GM23248 (cell line): ENCODE data around the gene TANGO6. TPM values are rescaled to one million over a fixed set of nuclear protein-coding genes. Genes with fewer than 3 reads are reported as not detected.

Experiments used
- DNase-seq: peaks from one replicate; pipeline ENCODE4 v3.0.0-alpha.2; 2015
- H2AFZ ChIP-seq: fragments of 200-600 bp; sonication (generic); 2 replicates; pipeline ENCODE4 v1.6.1; 2016; ENCODE audit warnings: antibody characterized with exemption
- H3F3A ChIP-seq: fragments of 200-600 bp; sonication (generic); 2 replicates; pipeline ENCODE4 v1.6.1; 2016; ENCODE audit warnings: mild to moderate bottlenecking, antibody characterized with exemption, mixed run types; ENCODE audit not compliant: insufficient read depth
- H3K27ac ChIP-seq: fragments of 200-600 bp; sonication (generic); 2 replicates; pipeline ENCODE4 v1.5.1; 2016; ENCODE audit warnings: mild to moderate bottlenecking
- H3K27me3 ChIP-seq: fragments of 200-600 bp; sonication (generic); replicated peaks from 2 replicates; pipeline ENCODE4 v1.6.1; 2016; ENCODE audit warnings: mild to moderate bottlenecking; ENCODE audit not compliant: insufficient read depth
- H3K36me3 ChIP-seq: fragments of 200-600 bp; sonication (generic); 2 replicates; pipeline ENCODE4 v1.6.1; 2016; ENCODE audit warnings: low read depth, mild to moderate bottlenecking
- H3K4me1 ChIP-seq: fragments of 200-600 bp; sonication (generic); 2 replicates; pipeline ENCODE4 v1.6.1; 2016; ENCODE audit warnings: mild to moderate bottlenecking; ENCODE audit not compliant: insufficient read depth
- H3K4me2 ChIP-seq: fragments of 200-600 bp; sonication (generic); one replicate; pipeline ENCODE4 v1.6.1; 2016; ENCODE audit warnings: mild to moderate bottlenecking; ENCODE audit not compliant: unreplicated experiment
- H3K4me3 ChIP-seq: fragments of 200-600 bp; sonication (generic); 2 replicates; pipeline ENCODE4 v1.5.1; 2016; ENCODE audit warnings: mild to moderate bottlenecking
- H3K79me2 ChIP-seq: fragments of 200-600 bp; sonication (generic); 2 replicates; pipeline ENCODE4 v1.6.1; 2016; ENCODE audit warnings: mild to moderate bottlenecking; ENCODE audit not compliant: insufficient read depth
- H3K9ac ChIP-seq: fragments of 200-600 bp; sonication (generic); 2 replicates; pipeline ENCODE4 v1.6.1; 2016; ENCODE audit warnings: mild to moderate bottlenecking
- H3K9me2 ChIP-seq: fragments of 200-600 bp; sonication (generic); 2 replicates; pipeline ENCODE4 v1.6.1; 2016; ENCODE audit warnings: mixed run types, mild to moderate bottlenecking, moderate library complexity; ENCODE audit not compliant: insufficient read depth
- H3K9me3 ChIP-seq: fragments of 200-600 bp; sonication (generic); one replicate; pipeline ENCODE4 v1.6.1; 2017; ENCODE audit warnings: low read depth
- H4K20me1 ChIP-seq: fragments of 200-600 bp; sonication (generic); 2 replicates; pipeline ENCODE4 v1.6.0; 2016; ENCODE audit not compliant: insufficient read depth
- EZH2 ChIP-seq: fragments of 200-600 bp; sonication (generic); IDR thresholded peaks from 2 replicates; pipeline ENCODE4 v1.6.1; 2018; ENCODE audit warnings: antibody characterized with exemption, mild to moderate bottlenecking; ENCODE audit not compliant: insufficient read depth, poor library complexity, severe bottlenecking
- EZH2phosphoT487 ChIP-seq: fragments of 200-600 bp; sonication (generic); IDR thresholded peaks from 2 replicates; pipeline ENCODE4 v1.6.1; 2018; ENCODE audit warnings: antibody characterized with exemption, moderate library complexity, mild to moderate bottlenecking, low read depth; ENCODE audit not compliant: insufficient read depth
- WGBS, 2 experiments: methylation state at CpG; one replicate each; pipeline ENCODE4 v1.1.6; 2015 to 2017; ENCODE audit warnings: low lambda C conversion rate in 2 of 2, low coverage in 1 of 2; ENCODE audit errors: missing lambda C conversion rate in 2 of 2; 5-methylcytosine and 5-hydroxymethylcytosine counted together
- in situ Hi-C: fragments of 300-500 bp; cut with MboI; formaldehyde crosslinking; loops from 2 replicates; pipeline ENCODE4 v1.15.0; 2020
- polyA plus RNA-seq: library from polyadenylated mRNA; unstranded; fragments of >200 nt; fragmentation: Nextera tagmentation; extraction: Ambion mirVana; gene quantifications from 2 replicates; pipeline ENCODE4 v1.2.1, GENCODE V29; 2016
- total RNA-seq: library from RNA; depleted of rRNA; stranded (reverse); fragments of >200 nt; shearing (Covaris generic); gene quantifications from 2 replicates; pipeline ENCODE4 v1.2.3, GENCODE V29; 2014

The TANGO6 gene
- total and polyA plus RNA-seq, 2 experiments from 2014 or later, result 7.8 to 12.8 TPM

- no peak overlapping the region for H3K27ac ChIP-seq
- H3K9ac ChIP-seq, result no peak overlapping the region
- no peaks in the 10 kb centered on the region for H4K20me1 ChIP-seq
- no peak for DNase-seq
- TF ChIP-seq EZH2 (no peak), EZH2phosphoT487 (no peak)
- H3K9me2 ChIP-seq, result no peaks in the 10 kb centered on the region
- in situ Hi-C loops, result no loop called here
- WGBS, 2 experiments, result 87 to 94% methylated on average over 5 of the region's 5 CpGs
- no peak overlapping the region for H3K4me2 ChIP-seq
- no peaks in the 10 kb centered on the region for H3K4me1 ChIP-seq
- H3K4me3 ChIP-seq, result no peak overlapping the region
- no peaks in the 10 kb centered on the region for H3K79me2 ChIP-seq
- no peak overlapping the region for H2AFZ ChIP-seq
- no peaks in the 10 kb centered on the region for H3K9me3 ChIP-seq
- H3K27me3 ChIP-seq, result no peaks in the 10 kb centered on the region
- H3K36me3 ChIP-seq, result no peaks in the 10 kb centered on the region
- H3F3A ChIP-seq, result no peaks in the 10 kb centered on the region
Measured at GRCh38 chr16:68894714-68895113, 51.4 kb downstream of the TANGO6 start.

DNA sequence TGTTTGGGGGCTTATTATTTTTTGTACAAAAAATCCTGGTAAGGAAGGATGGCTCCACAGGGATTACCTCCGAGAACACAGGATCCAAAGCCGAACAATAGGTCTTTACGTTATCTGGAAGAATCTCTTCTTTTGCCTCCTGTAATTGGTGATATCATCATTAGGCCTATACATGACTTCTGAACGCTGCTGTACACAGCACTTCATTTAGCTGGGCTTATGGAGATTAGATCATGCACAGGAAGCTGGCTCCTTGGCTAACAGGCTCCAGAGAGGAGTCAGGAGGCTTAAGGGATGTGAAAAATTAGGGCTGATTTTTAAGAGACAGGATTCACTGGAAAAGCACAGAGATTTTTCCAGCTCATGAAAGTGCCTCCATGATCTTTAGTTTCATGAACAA lies 54.7 kb downstream of the TANGO6 start:
- Histone ChIP-seq H4K20me1 (no peaks in the 10 kb centered on the region), H3K27me3 (no peaks in the 10 kb centered on the region), H3K9me2 (no peaks in the 10 kb centered on the region), H3K4me1 (peaks cover 4% of the 10 kb centered on the region; the same call in 1 of the 2 replicates), H3K27ac (no peak overlapping the region), H3K9me3 (no peaks in the 10 kb centered on the region), H3F3A (peaks cover 11% of the 10 kb centered on the region), H2AFZ (no peak overlapping the region), H3K79me2 (no peaks in the 10 kb centered on the region), H3K9ac (no peak overlapping the region), H3K4me3 (no peak overlapping the region), H3K4me2 (no peak overlapping the region), H3K36me3 (no peaks in the 10 kb centered on the region)
- 94 to 97% methylated on average over 4 of the region's 4 CpGs for WGBS, 2 experiments
- TF ChIP-seq EZH2 (no peak), EZH2phosphoT487 (no peak)
- in situ Hi-C loops, result no loop called here
- DNase-seq, result no peak

GRCh38 chr16:68900009-68900408 lies 56.7 kb downstream of the TANGO6 start:
- Histone ChIP-seq H3K36me3 (no peaks in the 10 kb centered on the region), H2AFZ (no peak overlapping the region), H3K9ac (no peak overlapping the region), H3F3A (peaks cover 11% of the 10 kb centered on the region), H3K4me1 (peaks cover 4% of the 10 kb centered on the region; the same call in 1 of the 2 replicates), H3K9me2 (no peaks in the 10 kb centered on the region), H3K4me2 (no peak overlapping the region), H3K9me3 (no peaks in the 10 kb centered on the region), H3K4me3 (no peak overlapping the region), H3K27me3 (no peaks in the 10 kb centered on the region), H3K27ac (no peak overlapping the region), H4K20me1 (no peaks in the 10 kb centered on the region), H3K79me2 (no peaks in the 10 kb centered on the region)
- TF ChIP-seq EZH2 (no peak), EZH2phosphoT487 (no peak)
- DNase-seq, result no peak
- in situ Hi-C loops, result loop anchor here (5.0 kb wide), 1 partner anchor 222 kb away; no protein-coding TSS in a partner anchor
- 64 to 69% methylated on average over 4 of the region's 4 CpGs for WGBS, 2 experiments

DNA sequence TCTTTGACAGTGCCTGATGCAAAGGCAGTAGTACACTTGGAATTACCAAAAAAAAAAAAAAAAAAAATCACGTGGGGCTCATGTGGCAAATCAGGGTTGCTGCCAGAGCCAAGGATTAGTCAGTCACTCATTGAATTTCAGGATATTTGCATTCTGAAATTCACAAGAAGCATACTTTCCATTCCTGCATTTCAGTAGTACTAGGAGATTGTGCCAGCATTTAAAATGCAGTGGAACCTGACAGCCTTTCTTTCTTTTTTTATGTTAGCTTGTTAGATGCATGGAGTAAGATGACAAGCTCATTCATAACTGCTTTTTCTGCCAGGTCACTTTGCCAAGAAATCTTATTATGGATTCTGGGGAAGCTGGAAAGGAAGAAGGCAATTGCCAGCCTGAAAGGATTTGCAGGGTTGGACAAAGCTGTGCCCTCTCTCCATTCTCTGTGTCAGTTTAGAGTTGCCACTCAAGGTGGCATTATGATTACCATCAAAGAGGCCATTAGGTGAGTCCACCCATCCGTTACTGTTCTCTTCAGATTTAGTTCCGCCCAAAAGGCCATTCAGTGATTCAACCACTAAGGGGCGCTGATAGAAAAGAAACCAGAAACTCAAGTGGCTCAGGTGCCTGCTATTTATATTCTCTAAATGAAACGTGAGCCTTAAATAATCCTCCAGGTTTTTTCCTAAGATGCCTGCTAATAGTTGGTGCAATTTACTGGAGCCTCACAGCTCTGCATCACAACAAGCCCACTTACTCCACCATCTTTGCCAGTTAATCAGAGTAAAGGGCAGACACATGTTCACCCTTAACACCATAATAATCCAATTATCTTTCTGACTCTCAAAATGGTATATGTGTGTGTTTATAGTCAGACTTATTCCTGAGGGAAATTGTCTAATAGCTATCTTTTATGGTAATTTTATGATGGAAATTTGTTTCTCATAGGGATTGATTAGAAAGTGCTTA lies 59.0 kb downstream of the TANGO6 start:
- Histone ChIP-seq H3K36me3 (no peaks in the 10 kb centered on the region), H3K27ac (0 out of 2 replicates have a peak overlapping the region, but pooled peaks have one; percentile 11), H3K9ac (no peak overlapping the region), H4K20me1 (no peaks in the 10 kb centered on the region), H3K4me3 (no peak overlapping the region), H3K9me3 (no peaks in the 10 kb centered on the region), H3F3A (peaks cover 11% of the 10 kb centered on the region), H3K4me2 (no peak overlapping the region), H3K9me2 (no peaks in the 10 kb centered on the region), H3K4me1 (peaks cover 4% of the 10 kb centered on the region; the same call in 1 of the 2 replicates), H2AFZ (no peak overlapping the region), H3K27me3 (no peaks in the 10 kb centered on the region), H3K79me2 (no peaks in the 10 kb centered on the region)
- WGBS, 2 experiments, result 37 to 41% methylated on average over 5 of the region's 5 CpGs
- no peak for TF ChIP-seq EZH2
- no peak for TF ChIP-seq EZH2phosphoT487
- in situ Hi-C loops, result loop anchor here (5.0 kb wide), 1 partner anchor 220 kb away; no protein-coding TSS in a partner anchor
- peak; percentile 77 for DNase-seq
